ENCODE results near the gene LBHD2.
"Not testable (repeated sequence)": the region's sequence is repeated elsewhere in the genome, so short reads cannot be mapped to it uniquely, and the experiment has no call there.

- not testable (repeated sequence) for TF ChIP-seq CTCF (IDR thresholded peaks at IDR 0.05; ENCODE audit: low read depth, low read length); EZH2phosphoT487 (IDR thresholded peaks at IDR 0.05; ENCODE audit: low read depth)
These were observed 31.2 kb downstream of the LBHD2 start for GRCh38 chr14:103115086-103115679.

Measured in OCI-LY3 (cell line).